Measurements from ENCODE around the gene KCNT2.

The KCNT2 gene

DNA sequence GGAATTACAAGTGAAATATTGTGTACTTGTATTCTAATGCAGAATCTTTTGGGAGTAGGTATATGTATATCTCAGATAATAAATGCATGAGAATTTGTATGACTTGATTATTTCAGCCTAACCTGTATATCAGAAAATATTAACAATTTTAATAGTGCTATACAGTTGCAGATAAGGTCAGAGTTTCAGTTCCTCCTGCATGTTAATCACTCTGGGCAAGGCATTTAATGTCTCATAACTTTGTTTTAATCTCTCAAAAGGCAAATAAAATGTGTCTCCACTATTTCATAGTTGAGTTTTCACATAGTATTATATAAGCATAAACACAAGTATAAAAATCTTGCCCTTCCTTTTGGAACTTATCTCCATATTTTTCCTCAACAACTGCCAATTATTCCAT, 352.5 kb downstream of the KCNT2 start:
- H3K79me2 ChIP-seq (ENCODE audit: low read length) = no peaks in the 10 kb centered on the region
- no peaks in the 10 kb centered on the region for H3K9me3 ChIP-seq (replicated peaks; ENCODE audit: insufficient read depth, low read length)
- H3K36me3 ChIP-seq (replicated peaks; ENCODE audit: insufficient read depth, low read length) = no peaks in the 10 kb centered on the region
- no peaks in the 10 kb centered on the region for H3F3A ChIP-seq (ENCODE audit: insufficient read depth, low read length)
- H3K4me1 ChIP-seq (ENCODE audit: low read length) = no peaks in the 10 kb centered on the region; the same call in 1 of the 2 replicates
- H3K9me2 ChIP-seq (replicated peaks; ENCODE audit: insufficient read depth, low read length) = no peaks in the 10 kb centered on the region
- H4K20me1 ChIP-seq (ENCODE audit: insufficient read depth, low read length) = no peaks in the 10 kb centered on the region; the same call in 1 of the 2 replicates
- H2AFZ ChIP-seq (ENCODE audit: low read length) = no peak overlapping the region
- no peak overlapping the region for H3K9ac ChIP-seq (ENCODE audit: low read length)
- no peak for DNase-seq
- TF ChIP-seq EZH2phosphoT487 (IDR thresholded peaks at IDR 0.05; ENCODE audit: low read length) (no peak), EZH2 (optimal IDR thresholded peaks at IDR 0.05; ENCODE audit: low read depth, low read length) (no peak)
- TF ChIP-seq, protein P1, sequence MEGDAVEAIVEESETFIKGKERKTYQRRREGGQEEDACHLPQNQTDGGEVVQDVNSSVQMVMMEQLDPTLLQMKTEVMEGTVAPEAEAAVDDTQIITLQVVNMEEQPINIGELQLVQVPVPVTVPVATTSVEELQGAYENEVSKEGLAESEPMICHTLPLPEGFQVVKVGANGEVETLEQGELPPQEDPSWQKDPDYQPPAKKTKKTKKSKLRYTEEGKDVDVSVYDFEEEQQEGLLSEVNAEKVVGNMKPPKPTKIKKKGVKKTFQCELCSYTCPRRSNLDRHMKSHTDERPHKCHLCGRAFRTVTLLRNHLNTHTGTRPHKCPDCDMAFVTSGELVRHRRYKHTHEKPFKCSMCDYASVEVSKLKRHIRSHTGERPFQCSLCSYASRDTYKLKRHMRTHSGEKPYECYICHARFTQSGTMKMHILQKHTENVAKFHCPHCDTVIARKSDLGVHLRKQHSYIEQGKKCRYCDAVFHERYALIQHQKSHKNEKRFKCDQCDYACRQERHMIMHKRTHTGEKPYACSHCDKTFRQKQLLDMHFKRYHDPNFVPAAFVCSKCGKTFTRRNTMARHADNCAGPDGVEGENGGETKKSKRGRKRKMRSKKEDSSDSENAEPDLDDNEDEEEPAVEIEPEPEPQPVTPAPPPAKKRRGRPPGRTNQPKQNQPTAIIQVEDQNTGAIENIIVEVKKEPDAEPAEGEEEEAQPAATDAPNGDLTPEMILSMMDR (IDR thresholded peaks at IDR 0.05; ENCODE audit: low read length) = no peak
- no peak overlapping the region for H3K4me2 ChIP-seq (ENCODE audit: low read depth, low read length)
- no peak overlapping the region for H3K4me3 ChIP-seq (ENCODE audit: low read length)
- H3K27ac ChIP-seq (ENCODE audit: low read length) = no peak overlapping the region
- H3K27me3 ChIP-seq (replicated peaks; ENCODE audit: insufficient read depth, low read length) = no peaks in the 10 kb centered on the region

DNA sequence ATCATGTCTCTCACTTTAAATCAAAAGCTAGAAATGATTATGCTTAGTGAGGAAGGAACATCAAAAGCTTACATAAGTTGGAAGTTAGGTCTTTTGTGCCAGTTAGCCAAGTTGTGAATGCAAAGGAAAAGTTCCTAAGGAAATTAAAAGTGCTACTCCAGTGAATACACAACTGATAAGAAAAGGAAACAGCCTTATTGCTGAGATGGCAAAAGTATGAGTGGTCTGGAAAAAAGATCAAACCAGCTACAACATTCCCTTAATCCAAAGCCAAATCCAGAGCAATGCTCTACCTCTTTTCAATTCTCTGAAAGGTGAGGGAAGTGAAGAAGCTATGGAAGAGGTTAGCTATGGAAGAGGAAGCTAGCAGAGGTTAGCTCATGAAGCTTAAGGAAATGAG, 378.7 kb downstream of the KCNT2 start:
- no peak overlapping the region for H3K4me3 ChIP-seq (ENCODE audit: low read length)
- TF ChIP-seq EZH2 (optimal IDR thresholded peaks at IDR 0.05; ENCODE audit: low read depth, low read length) = no peak
- TF ChIP-seq, protein P1 (IDR thresholded peaks at IDR 0.05; ENCODE audit: low read length) = no peak
- no peak for TF ChIP-seq EZH2phosphoT487 (IDR thresholded peaks at IDR 0.05; ENCODE audit: low read length)
- H4K20me1 ChIP-seq (ENCODE audit: insufficient read depth, low read length) = no peaks in the 10 kb centered on the region
- H3F3A ChIP-seq (ENCODE audit: insufficient read depth, low read length) = no peaks in the 10 kb centered on the region
- H3K9me3 ChIP-seq (replicated peaks; ENCODE audit: insufficient read depth, low read length) = no peaks in the 10 kb centered on the region
- H3K4me1 ChIP-seq (ENCODE audit: low read length) = no peaks in the 10 kb centered on the region
- H3K9me2 ChIP-seq (replicated peaks; ENCODE audit: insufficient read depth, low read length) = no peaks in the 10 kb centered on the region
- no peak overlapping the region for H3K4me2 ChIP-seq (ENCODE audit: low read depth, low read length)
- H3K9ac ChIP-seq (ENCODE audit: low read length) = no peak overlapping the region
- DNase-seq = no peak
- H2AFZ ChIP-seq (ENCODE audit: low read length) = no peak overlapping the region
- H3K27me3 ChIP-seq (replicated peaks; ENCODE audit: insufficient read depth, low read length) = no peaks in the 10 kb centered on the region
- H3K36me3 ChIP-seq (replicated peaks; ENCODE audit: insufficient read depth, low read length) = no peaks in the 10 kb centered on the region
- H3K79me2 ChIP-seq (ENCODE audit: low read length) = no peaks in the 10 kb centered on the region
- H3K27ac ChIP-seq (ENCODE audit: low read length) = no peak overlapping the region

DNA sequence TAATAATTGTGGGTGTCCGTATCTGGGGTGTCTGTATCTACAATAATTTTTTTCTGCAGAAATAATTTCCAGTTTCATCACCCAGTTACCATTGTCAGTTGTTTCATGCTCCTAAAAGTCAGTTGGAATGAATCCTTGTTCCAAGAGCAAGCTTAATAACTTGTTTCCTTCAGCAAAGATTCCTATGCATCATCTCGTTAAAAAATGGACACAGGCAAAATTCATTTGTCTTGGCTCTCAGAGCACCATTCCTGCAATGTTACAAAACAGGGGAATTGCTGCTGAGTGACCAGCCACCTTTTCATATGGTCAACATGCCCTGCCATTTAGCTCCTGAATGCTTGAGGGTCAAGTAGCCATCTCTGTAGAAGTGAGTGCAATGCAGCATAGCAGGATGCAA, 393.4 kb downstream of the KCNT2 start:
- peaks cover 8% of the 10 kb centered on the region; the same call in 1 of the 2 replicates for H3F3A ChIP-seq (ENCODE audit: insufficient read depth, low read length)
- H3K36me3 ChIP-seq (replicated peaks; ENCODE audit: insufficient read depth, low read length) = no peaks in the 10 kb centered on the region
- H3K9me3 ChIP-seq (replicated peaks; ENCODE audit: insufficient read depth, low read length) = no peaks in the 10 kb centered on the region
- H3K9ac ChIP-seq (ENCODE audit: low read length) = no peak overlapping the region
- H3K9me2 ChIP-seq (replicated peaks; ENCODE audit: insufficient read depth, low read length) = no peaks in the 10 kb centered on the region
- DNase-seq = no peak
- H3K4me2 ChIP-seq (ENCODE audit: low read depth, low read length) = no peak overlapping the region
- H2AFZ ChIP-seq (ENCODE audit: low read length) = no peak overlapping the region
- no peak for TF ChIP-seq EZH2 (optimal IDR thresholded peaks at IDR 0.05; ENCODE audit: low read depth, low read length)
- TF ChIP-seq, protein P1 (IDR thresholded peaks at IDR 0.05; ENCODE audit: low read length) = no peak
- TF ChIP-seq EZH2phosphoT487 (IDR thresholded peaks at IDR 0.05; ENCODE audit: low read length) = no peak
- H3K4me1 ChIP-seq (ENCODE audit: low read length) = peaks cover 3% of the 10 kb centered on the region; the same call in 1 of the 2 replicates
- no peak overlapping the region for H3K27ac ChIP-seq (ENCODE audit: low read length)
- H3K79me2 ChIP-seq (ENCODE audit: low read length) = no peaks in the 10 kb centered on the region
- H3K4me3 ChIP-seq (ENCODE audit: low read length) = no peak overlapping the region
- H4K20me1 ChIP-seq (ENCODE audit: insufficient read depth, low read length) = no peaks in the 10 kb centered on the region
- no peaks in the 10 kb centered on the region for H3K27me3 ChIP-seq (replicated peaks; ENCODE audit: insufficient read depth, low read length)
